Activated CD4-positive, alpha-beta T cell treated with anti-CD3 and anti-CD28 coated beads for 24 hours (primary cell): ENCODE data around the gene FMN2.

Experiments used
- DNase-seq, 2 donors: peaks; one replicate each; pipeline ENCODE4 v3.0.0-alpha.2; 2020; ENCODE audit warnings: low read depth in 2 of 2

Gene FMN2

DNA sequence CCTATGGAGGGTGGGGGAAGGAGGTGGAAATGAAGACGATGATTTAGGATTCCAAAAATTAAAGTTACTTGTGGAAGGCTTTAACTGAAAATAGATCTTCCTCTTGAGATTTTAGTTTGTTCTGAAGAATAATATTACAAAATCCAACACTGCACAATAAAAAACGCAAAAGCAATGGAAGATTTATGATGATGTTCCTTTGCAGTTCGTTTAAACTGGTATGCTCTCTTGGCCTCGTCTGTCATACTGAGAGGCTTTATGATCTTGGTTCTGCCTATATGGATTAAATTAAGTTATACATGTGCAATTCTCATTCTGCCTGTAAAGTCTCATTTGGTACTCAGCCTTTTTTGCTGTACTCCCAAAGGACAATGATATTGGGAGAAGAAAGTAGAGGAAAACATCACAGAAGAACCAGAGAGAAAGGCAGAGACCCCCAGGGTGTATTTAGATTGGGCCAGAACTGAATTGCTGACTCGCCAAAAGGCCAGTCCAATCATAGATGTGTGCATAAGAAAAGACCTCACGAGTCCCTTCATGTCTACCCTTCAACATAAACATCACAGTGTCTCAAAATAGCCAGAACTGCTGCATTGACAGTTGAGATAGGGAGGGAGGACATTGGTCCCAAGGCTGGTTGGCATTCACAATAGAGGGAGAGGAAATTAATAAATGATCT lies 331.7 kb downstream of the FMN2 start:
- DNase-seq, result no peak

DNA sequence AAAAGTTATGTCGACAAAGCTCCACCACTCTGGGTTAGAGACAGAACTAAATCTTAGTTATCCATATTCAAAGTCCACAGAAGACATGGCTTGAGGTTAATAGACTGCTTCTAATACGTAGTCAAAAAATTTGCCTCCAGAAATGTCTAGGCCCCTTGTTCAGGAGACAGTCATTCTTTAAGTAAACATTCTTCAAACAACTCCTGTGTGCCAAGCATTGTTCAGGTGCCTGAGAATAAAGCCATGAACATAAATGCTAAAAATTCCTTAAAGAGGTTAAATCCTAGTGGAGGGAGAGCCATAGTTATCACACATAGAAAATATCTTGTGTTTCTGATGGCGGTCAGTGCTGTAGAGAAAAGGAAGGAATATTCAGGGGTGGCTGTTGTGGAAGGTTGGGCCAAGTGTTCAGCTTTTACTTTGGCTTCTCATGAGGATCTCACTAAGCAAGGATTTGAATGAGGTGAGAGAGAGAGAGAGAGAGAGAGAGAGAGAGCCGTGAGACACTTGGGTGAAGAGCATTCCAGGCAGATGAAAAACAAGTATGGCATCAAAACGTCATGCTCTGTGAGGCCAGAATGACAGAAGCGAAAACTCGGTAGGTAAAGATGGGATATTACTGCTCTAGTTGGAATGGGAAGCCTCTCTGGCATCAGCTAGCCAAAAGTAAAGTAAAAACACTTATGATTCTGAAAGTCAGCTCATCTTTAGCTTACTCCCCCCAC lies 333.2 kb downstream of the FMN2 start:
- DNase-seq, result no peak

DNA sequence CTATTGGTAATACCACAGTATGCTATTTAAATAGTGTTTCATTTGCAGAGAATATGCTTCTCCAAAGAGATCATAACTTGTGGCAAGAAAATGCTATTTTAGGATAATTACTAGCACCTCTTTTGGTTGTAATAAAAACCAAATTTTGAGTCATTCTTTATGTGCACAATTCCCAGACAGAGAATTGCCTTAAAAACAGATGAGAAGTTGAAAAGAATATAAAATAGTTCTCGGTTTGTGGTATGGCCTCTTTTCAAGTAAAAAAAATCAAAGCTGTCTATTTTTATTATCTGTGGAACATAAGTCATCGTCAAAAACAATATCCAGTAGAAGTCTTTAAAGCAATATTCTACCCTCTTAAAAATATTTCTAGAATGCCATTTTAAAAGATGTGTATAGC lies 334.4 kb downstream of the FMN2 start:
- DNase-seq, result no peak

DNA sequence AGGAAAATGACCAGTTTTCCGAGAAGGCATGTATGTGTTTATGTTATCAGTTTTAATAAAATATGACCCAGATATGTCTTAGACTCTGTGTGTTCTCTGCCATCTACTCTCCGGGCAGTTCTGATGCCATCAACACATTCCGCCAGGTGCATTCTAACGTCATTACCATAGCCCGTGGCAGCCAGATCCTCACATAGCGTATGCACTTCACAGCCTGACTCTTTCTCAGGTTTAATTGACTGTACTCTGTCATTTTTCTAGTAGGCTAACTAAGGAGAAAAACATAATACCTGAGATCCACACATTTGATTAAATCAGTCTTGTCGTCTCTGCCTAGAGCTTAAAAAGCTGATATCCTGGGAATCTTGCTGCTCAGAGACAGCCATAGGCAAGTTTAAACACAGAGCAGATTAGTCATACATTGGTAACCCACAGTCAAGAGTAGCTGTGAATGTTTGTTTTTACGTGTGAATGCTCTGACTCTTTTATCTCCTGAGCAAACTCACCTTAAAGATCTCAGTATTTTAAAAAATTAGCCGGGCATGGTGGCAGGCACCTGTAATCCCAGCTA lies 344.4 kb downstream of the FMN2 start:
- no peak for DNase-seq

DNA sequence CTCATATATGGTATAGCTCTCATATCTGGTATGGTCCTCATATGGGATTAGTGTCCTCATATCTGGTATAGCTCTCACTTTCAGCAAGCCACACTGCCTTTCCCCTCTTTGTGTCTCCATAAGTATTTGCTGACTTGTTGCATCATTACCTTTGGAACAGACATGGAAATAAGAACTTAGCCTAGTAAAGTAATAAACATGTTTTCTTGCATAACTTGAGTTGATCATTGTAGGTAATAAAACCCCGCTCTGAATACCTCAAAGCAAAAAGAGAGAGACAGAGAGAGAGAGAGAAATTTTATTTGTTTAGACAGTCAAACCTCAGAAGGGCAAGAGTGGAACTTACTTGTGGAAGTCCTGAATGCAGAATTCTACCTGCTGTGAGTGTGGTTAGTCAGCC lies 350.0 kb downstream of the FMN2 start:
- DNase-seq, result no peak

DNA sequence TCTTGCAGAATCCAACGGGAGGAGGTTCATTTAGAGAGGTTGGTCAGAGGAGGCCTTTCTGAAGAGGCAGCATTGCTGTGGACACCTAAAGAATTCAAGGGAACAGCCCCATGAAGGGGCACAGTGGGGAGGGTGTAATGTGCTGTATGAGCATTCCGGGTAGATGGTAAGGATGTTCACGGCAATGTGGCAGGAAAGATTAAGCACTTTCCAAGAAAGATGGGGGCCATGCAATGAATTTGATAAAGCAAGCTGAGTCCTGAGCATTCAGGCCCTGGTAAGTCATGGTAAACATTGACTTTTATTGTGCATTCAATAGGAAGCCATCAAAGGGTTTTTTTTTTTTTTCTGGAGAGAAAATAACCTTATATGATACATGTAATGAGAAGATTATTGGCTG lies 353.7 kb downstream of the FMN2 start:
- no peak for DNase-seq

DNA sequence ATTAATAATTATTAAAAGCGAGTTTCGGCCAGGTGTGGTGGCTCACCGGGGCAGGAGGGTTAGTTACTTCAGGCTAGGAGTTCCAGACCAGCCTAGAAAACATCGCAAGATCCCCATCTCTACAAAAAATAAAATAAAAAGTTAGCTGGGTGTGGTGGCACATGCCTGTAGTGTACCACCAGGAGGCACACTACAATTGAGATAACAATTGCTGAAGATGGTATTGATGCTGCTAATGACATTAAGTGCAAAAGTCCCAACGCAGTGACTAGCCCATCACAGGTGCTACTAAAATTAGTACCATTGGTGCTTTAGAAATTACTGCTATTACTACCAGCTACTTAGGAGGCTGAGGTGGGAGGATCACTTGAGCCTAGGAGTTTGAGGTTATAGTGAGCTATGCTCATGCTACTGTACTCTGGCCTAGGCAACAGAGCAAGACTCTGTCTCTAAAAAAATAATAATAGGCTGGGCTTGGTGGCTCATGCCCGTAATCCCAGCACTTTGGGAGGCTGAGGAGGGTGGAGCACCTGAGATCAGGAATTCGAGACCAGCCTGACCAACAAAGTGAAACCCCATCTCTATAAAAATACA lies 363.6 kb downstream of the FMN2 start:
- DNase-seq, result no peak

DNA sequence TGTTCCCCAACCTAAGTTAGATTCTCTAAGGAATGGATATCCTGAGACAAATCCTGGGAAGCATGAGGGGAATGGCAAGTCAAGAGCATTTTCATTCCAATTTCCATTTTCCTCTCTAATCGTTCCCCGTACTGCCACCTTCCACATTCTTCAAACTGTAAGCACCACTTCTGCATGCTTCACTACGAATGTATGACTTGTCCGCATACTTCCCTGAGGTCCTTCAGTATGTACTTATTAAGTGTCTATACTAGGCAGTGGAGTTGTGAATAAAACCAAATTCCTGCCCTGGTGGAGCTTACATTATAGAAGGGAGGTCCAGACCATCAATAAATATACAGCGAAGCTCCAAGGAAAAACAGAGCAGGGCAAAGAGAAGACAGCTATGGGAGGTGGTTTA lies 365.5 kb downstream of the FMN2 start:
- DNase-seq, result no peak

DNA sequence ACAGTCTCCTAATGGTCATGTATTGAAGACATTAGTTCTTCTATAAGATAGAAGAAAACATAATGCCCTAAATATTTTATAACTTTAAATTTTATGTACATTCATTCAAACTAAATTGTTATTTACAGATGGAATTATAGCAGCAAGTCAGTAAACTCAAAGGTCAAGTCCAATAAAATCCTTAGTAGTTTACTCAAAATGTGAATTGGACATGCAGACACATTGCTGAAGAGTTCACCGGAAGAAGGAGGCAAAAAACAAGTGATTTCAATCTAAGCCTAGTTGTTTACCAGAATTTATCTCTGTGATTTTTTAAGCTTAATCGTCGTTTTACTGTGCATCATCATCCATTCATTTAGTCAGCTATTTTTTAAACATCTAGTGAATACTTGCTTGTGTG lies 370.6 kb downstream of the FMN2 start:
- DNase-seq, result no peak

DNA sequence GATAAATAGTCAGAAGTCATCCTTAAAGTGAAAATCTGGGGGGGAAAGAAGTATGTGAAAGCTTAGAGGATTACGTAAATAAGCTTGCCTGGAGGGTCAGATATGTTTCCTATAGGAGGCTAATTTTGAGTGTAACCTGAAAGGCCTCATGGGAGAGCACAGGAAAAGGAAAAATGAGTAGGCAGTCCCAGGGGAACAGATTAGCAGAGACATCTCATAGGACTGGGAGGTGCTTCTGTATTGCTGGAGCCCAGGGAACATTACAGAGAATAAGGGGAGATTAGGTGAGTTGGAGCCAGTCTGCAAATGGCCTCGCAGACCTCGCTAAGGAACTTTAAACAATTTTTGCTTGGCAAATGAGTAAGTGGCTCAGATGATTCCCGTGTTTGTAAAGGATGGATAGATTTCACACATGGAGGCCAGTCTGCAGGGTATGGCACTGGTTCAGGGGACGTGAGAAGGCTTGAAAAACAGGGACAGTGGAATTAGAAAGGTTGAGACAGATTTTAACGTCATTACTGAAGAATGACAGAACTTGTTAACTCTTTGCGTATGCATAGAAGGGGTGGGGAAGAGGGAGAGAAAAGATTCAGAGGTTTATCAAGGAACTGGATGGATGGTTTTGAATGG lies 371.2 kb downstream of the FMN2 start:
- DNase-seq, result no peak

DNA sequence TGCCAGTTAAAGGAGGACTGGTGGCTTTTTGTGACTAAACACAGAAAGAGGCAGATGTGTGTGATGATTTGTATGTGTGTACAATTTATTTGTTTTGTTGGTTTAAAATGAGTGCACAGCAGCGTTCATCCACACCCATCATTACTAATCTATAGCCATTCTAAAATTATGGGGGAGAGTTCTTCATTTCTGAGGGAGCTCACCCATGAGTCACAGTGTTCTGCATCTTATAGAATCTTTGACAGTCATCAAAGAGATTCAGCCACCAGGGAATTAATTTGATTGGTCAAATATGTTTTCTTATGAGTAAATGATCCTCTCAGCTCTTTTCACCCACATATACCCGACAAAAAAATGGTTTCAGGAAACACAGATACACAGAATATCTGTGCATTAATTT lies 372.4 kb downstream of the FMN2 start:
- no peak for DNase-seq

DNA sequence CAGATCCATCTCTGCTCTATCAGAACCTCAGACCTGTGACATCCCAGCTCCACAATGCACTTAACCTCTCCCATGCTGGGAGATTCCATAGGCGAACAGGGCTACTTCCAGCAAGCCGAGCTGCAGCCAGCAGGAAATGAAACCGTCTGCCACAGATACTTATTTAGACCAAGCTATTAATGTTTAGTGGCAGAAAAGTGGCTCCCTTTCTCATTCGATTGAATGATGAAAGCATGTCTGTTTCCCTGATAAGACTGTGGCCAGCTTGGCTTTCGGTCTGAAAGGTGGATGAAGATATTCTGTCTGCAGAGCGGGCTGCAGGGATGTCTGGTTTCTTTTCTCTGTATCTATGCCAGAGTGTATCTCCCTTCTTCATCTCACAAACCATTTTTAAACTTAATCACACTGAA lies 373.9 kb downstream of the FMN2 start:
- DNase-seq, result no peak

DNA sequence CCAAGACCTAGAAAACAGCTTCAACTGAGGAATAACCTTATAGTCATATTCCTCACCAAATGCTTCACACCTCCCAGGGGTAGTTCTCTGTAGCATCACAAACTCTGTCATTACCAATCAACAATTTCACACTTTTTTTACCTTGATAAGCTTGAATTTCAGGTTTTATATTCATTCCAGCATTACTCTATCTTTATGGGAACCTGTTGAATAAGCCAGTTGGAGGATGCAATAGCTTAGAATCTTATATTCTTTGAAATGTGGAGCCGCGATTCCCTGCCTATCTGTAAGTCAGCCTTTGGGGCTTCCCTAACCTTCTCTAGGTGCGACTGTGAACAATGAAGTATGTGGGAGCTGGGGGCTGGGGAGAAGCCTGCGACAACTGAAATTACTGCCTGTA lies 374.8 kb downstream of the FMN2 start:
- DNase-seq, result no peak

DNA sequence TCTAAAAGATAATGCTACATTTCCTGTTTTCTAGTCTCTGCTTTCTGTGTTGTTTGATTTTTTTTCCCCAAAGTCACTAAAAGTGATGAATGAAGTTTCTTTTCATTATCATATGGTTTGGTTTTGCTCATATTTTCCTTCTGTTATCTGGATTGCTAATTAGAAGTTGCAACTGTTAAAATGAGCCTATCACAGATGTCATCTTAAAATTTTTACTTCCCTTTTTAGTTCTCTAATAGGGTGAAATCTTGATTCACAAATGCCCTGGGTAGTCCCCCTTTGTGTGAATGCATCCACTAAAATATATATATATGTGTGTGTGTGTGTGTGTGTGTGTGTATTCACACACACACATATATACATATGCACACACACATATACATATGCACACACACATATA lies 376.2 kb downstream of the FMN2 start:
- DNase-seq, result no peak

DNA sequence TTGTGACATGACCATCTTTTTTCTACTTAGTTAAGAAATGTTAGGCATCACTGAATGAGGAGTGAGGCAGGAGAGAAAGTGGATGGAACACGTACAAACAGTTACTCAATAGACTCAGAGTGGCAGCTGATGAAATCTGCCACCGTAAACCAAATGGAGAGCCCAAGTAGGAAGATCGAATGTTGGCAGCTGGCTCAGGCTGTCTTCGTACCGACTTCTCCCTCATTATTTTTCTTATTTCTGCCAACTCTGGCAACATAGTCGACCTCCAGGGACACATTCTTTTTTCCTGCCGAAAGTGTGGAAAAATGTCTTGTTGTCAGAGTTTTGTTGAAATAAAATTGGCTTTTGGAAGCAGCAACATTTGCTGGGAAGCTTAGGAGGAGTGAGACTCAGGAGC lies 377.0 kb downstream of the FMN2 start:
- no peak for DNase-seq

DNA sequence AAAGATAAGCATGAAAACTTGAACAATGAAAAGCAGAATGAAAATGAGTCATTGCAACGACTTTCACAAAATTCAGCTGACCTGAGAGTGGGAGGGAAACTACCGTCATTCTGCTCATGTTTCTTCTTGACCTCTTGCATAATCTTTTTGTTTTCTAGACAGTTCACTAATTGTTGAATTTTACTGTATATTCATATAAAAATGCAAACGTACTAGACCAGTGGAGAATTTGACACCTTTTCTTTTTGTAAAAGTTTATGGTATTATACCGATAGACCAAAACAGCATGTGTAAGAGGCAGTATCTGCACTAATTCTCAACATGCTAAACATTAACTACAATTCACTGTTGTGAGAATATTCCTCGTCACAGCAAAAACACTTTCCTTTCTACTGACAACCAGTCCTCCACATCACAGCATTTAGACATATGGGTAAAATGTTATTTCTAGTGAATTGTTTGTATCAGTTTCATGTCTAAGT lies 382.5 kb downstream of the FMN2 start:
- DNase-seq, result no peak

DNA sequence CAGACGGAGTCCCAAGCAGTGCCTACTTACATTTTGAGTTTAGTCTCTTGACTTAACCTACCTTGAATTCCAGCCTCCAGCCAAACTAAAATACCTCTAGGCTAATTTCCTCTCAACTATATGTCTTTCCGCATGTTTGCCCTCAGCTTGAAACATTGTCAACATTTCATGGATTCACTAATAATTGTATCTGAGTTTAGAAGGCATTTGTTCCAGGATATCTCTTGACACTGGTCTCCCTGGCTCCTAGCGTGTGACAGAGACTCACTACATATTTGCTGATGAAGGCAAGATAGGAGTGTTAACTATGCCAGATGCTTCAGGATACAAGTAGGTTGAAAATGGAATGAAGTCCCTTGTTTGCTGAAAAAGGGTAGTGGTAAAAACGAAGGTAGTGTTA lies 384.1 kb downstream of the FMN2 start:
- no peak for DNase-seq

DNA sequence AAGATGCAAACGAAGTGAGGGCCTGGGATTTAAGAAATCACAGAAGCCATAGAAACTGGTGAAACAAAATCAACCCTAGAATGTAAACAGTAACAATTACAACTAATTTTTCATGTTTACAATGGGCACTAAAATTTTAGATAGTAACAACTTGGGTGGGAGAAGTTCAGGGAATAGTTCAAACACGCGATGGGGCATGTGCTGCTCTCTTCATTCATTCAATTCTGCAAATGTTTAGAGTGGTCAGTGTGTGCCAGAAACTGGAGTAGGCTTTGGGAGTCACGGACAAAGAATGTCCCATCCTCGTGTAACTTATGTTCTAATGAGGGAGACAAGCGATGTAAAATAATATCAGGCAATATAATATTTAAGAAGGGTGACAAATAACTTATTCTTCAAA lies 386.9 kb downstream of the FMN2 start:
- DNase-seq, result no peak

DNA sequence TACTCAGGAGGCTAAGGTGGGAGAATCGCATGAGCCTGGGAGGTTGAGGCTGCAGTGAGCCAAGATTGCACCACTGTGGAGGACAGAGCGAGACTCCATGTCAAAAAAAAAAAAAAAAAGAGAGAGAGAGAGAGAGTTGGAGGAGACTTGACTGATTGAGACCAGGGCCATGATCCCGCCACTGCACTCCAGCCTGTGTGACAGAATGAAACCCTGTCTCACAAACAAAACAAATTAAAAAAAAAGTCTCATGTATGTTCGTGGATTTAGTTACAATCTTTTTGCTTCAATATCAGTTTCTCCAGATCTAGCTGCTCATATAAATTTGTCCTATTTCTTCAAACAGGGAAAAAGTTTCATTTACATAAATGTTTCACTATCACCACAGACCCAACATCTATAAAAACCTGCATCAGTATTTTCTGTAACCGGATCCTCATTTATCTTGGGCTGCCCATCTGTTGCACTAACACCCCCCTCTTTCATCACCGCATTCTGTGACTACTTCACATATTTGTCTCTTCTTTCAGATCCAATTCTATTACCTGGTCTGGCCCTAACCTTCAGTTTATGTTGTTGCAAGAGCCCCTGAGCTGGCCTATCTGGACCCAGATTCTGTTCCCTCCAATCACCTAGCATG lies 393.2 kb downstream of the FMN2 start:
- DNase-seq, result no peak

DNA sequence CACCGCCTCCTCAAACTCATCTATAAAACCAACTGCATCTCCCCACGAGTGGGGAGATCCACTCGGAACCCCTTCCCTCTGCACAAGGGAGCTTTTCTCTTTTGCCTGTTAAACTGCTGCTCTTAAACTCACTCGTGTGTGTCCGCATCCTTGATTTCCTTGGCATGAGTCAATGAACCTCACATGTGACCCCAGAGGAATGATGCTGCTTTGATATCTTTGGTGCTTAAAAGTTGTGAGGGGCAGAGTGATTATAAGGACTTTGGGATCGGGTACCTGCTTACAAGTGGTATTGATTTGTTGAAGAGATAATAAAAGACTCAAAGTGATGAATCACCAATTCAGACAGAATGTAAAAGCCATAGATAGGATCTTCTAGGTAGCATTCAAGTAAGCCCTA lies 394.9 kb downstream of the FMN2 start:
- no peak for DNase-seq

DNA sequence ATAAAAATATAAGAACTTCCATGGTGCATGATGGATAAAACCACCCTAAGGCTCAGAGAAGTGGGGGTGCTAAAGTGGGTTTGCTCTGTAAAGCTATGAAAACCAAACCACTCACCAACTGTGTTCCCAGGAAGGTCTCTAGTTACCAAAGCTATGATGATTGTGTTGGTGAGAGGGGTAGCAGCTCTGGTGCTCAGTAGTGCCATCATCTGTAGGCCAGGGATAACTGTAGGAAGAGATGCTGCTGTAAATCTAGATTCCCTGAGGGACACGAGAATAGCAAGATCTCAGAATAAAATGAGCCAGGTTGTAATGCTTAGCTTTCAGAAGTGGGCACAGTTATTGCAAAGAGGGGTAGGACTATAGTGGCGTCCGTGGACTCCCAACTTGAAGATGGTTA lies 395.8 kb downstream of the FMN2 start:
- DNase-seq, result no peak

DNA sequence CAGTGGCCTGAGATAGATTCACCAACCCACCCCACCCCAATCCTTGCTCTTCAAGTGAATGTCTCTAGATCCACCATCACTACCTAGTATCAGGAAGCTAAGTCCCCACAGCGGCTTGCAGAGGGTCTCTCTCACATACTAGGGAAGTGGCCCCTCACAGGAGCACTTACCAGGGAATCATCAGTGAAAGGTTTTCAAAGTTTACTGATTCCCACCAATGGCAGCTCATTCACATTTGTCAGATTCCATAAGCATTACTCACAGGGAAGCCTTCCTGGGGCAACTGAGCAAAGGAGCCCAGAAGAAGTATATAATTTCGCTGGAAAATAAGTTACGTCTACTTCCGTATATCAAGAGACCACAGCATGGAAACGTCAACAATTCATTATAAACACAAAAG lies 399.5 kb downstream of the FMN2 start:
- no peak for DNase-seq
